Peyer's patch (tissue), 4 donors: ENCODE results near the gene OR2G3. TPM values are rescaled to one million over a fixed set of nuclear protein-coding genes. Genes with fewer than 3 reads are reported as not detected.

Experiments
- DNase-seq, 3 donors: peaks; one replicate each; pipeline ENCODE4 v3.0.0-alpha.2; 2017 to 2019
- H3K27ac ChIP-seq, 4 donors: fragments of 200-600 bp; sonication (generic); one replicate each; pipeline ENCODE4 v1.5.1; 2016 to 2019
- H3K27me3 ChIP-seq, 2 donors: fragments of 200-600 bp; sonication (generic); one replicate each; pipeline ENCODE4 v1.5.1; 2019
- H3K36me3 ChIP-seq, 3 donors: fragments of 200-600 bp; sonication (generic); one replicate each; pipeline ENCODE4 v1.5.1; 2016 to 2019
- H3K4me1 ChIP-seq, 4 donors: fragments of 200-600 bp; sonication (generic); one replicate each; pipeline ENCODE4 v1.5.1; 2016 to 2019
- H3K4me3 ChIP-seq, 4 donors: fragments of 200-600 bp; sonication (generic); 1 replicate in 3 of 4; 2 replicates in 1 of 4; pipeline ENCODE4 v1.5.1; 2016 to 2019; ENCODE audit warnings: mild to moderate bottlenecking in 1 of 4
- H3K9me3 ChIP-seq, 4 donors: fragments of 200-600 bp; sonication (generic); one replicate each; pipeline ENCODE4 v1.5.1; 2016 to 2019; ENCODE audit warnings: mild to moderate bottlenecking in 1 of 4
- POLR2A ChIP-seq, 2 donors: fragments of 450-650 bp; IDR thresholded peaks; one replicate each; pipeline ENCODE4 v1.5.1; 2017; ENCODE audit warnings: antibody characterized with exemption in 2 of 2, mild to moderate bottlenecking in 2 of 2, moderate library complexity in 2 of 2
- small RNA-seq, 2 donors: library from RNA; depleted of rRNA; stranded (forward); fragments of <200 nt; gene quantifications; one replicate each; pipeline ENCODE3, GENCODE V24; 2016
- total RNA-seq, 4 donors: library from RNA; depleted of rRNA; stranded (reverse); fragments of >200 nt; gene quantifications; one replicate each; pipeline ENCODE4 v1.1.0, GENCODE V29; 2016
- TF ChIP-seq, protein P1 (sequence below), 6 experiments: fragments of 450-650 bp in 4 of 6; fragments of 200-600 bp in 2 of 6; sonication (generic) in 1 of 6; IDR thresholded peaks; one replicate each; pipeline ENCODE4 v1.5.1; 2017 to 2019; ENCODE audit warnings: antibody characterized with exemption in 6 of 6, mild to moderate bottlenecking in 3 of 6, moderate library complexity in 1 of 6

Gene OR2G3
- total RNA-seq, 4 donors from 2014 or later: not detected

DNA sequence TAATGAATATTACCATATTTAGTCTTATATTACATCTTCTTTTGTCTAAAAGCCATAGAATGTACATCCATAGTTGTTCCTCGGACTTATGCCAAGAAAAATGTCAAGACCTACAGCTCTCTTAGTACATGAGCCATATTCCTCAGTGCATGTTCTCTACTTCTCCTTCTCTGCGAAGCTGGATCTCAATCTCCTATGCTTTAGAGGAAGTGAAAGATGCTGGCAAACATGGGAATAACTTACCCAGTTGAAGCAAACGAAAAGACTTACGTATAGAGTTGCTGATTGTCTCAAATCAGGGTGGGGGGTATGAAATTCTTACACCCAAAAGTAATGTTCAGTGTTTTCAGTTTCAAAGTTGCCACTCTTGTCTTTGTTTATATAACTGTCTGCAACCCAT, 41.5 kb downstream of the OR2G3 start:
- no peak overlapping the region for H3K27ac ChIP-seq
- no peaks in the 10 kb centered on the region for H3K36me3 ChIP-seq
- no peaks in the 10 kb centered on the region for H3K9me3 ChIP-seq
- TF ChIP-seq, protein P1, sequence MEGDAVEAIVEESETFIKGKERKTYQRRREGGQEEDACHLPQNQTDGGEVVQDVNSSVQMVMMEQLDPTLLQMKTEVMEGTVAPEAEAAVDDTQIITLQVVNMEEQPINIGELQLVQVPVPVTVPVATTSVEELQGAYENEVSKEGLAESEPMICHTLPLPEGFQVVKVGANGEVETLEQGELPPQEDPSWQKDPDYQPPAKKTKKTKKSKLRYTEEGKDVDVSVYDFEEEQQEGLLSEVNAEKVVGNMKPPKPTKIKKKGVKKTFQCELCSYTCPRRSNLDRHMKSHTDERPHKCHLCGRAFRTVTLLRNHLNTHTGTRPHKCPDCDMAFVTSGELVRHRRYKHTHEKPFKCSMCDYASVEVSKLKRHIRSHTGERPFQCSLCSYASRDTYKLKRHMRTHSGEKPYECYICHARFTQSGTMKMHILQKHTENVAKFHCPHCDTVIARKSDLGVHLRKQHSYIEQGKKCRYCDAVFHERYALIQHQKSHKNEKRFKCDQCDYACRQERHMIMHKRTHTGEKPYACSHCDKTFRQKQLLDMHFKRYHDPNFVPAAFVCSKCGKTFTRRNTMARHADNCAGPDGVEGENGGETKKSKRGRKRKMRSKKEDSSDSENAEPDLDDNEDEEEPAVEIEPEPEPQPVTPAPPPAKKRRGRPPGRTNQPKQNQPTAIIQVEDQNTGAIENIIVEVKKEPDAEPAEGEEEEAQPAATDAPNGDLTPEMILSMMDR (IDR thresholded peaks at IDR 0.05): no peak
- no peaks in the 10 kb centered on the region for H3K4me1 ChIP-seq
- DNase-seq: no peak
- H3K4me3 ChIP-seq: no peak overlapping the region
- H3K27me3 ChIP-seq: no peaks in the 10 kb centered on the region

DNA sequence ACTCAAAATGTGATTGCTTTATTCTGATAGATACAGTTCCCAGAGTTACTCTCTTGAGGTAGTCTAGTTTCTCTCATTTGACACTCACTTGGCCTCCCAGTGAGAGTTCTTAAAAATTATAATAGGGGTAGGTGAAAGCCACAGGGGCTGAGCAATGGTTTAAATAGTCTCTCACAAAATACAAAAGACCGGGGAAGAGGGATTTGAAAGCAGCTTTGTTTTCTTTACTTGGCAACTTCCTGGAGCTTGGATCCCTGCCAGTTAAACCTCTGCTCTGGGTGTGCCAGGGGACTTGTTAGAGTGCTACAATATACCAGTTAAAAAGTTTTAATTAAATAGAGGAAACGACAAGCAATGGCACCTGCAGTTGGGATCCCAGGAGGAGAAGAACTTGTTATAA, 42.5 kb downstream of the OR2G3 start:
- H3K27me3 ChIP-seq: no peaks in the 10 kb centered on the region

DNA sequence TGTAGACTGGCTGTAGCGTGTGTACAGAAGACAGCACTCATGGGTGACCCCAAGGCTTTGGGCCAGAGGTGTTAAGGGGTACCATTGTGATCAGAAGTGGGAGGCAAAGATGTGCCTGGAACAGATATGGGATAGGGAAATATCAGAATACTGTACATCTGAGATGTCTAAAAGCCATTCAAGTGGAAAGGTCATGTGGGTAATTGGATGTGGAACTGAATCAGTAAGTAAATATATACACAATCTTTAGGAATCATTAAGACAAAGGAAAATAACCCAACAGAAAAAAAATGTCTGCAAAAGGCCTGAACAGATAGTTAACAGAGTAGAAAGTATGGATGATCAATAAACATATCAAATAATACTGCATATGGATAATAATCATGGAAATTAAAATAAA, 47.7 kb downstream of the OR2G3 start:
- TF ChIP-seq POLR2A (IDR thresholded peaks at IDR 0.05): no peak
- TF ChIP-seq, protein P1 (IDR thresholded peaks at IDR 0.05): no peak
- no peaks in the 10 kb centered on the region for H3K4me1 ChIP-seq
- H3K36me3 ChIP-seq: no peaks in the 10 kb centered on the region
- DNase-seq: no peak
- H3K4me3 ChIP-seq: no peak overlapping the region
- no peaks in the 10 kb centered on the region for H3K9me3 ChIP-seq
- no peak overlapping the region for H3K27ac ChIP-seq
- no peaks in the 10 kb centered on the region for H3K27me3 ChIP-seq

More for the DNA sequence above, 42.5 kb downstream of the OR2G3 start:
- Histone ChIP-seq H3K4me1 (no peaks in the 10 kb centered on the region), H3K4me3 (no peak overlapping the region), H3K36me3 (no peaks in the 10 kb centered on the region), H3K9me3 (no peaks in the 10 kb centered on the region), H3K27ac (no peak overlapping the region)
- TF ChIP-seq, protein P1 (IDR thresholded peaks at IDR 0.05): no peak
- no peak for TF ChIP-seq POLR2A (IDR thresholded peaks at IDR 0.05)
- DNase-seq: no peak

Small RNA genes within 50 kb of the gene (small RNA-seq; reads per million reads assigned to genes)
- 0 reads per million in 2 donors for gene RF00026

Other genes starting within 250 kb of the OR2G3 start
- gene NLRP3, start 189.4 kb upstream of the OR2G3 start, total RNA-seq: 1 to 10 TPM in 1 of 4 donors, under 1 TPM in 2, not detected in 1; 0.47 to 9.1 (median 0.67) TPM
- not detected for gene OR2B11, start 147.5 kb upstream of the OR2G3 start, total RNA-seq
- not detected for gene OR2C3, start 69.1 kb upstream of the OR2G3 start, total RNA-seq
- gene GCSAML, start 56.5 kb upstream of the OR2G3 start, total RNA-seq: 1 to 10 TPM in 1 of 4 donors, under 1 TPM in 3; 0.18 to 1.7 (median 0.41) TPM
- not detected for gene OR2G2, start 17.2 kb upstream of the OR2G3 start, total RNA-seq
- not detected for gene OR13G1, start 74.2 kb downstream of the OR2G3 start, total RNA-seq
- not detected for gene OR6F1, start 111.1 kb downstream of the OR2G3 start, total RNA-seq
- not detected for gene OR14K1, start 133.0 kb downstream of the OR2G3 start, total RNA-seq
- gene OR14A2, start 142.6 kb downstream of the OR2G3 start, total RNA-seq: not detected
- gene OR1C1, start 155.0 kb downstream of the OR2G3 start, total RNA-seq: not detected
- gene OR14A16, start 218.5 kb downstream of the OR2G3 start, total RNA-seq: not detected
- gene OR11L1, start 236.3 kb downstream of the OR2G3 start, total RNA-seq: not detected